WTC11 (cell line): Measurements from ENCODE around the gene RAB26. TPM values are rescaled to one million over a fixed set of nuclear protein-coding genes. Genes with fewer than 3 reads are reported as not detected.

Experiments used
- AR ChIP-seq: fragments of 250-450 bp; sonication (Bioruptor Pico); IDR thresholded peaks from 2 replicates; pipeline ENCODE4 v1.9.0; 2021; ENCODE audit warnings: mild to moderate bottlenecking
- ATF1 ChIP-seq: sonication (generic); formaldehyde crosslinking; IDR thresholded peaks from 2 replicates; pipeline ENCODE4 v1.8.1; 2023; ENCODE audit warnings: mild to moderate bottlenecking, moderate library complexity, missing genetic modification reagents
- CREM ChIP-seq: sonication (generic); formaldehyde crosslinking; IDR thresholded peaks from 2 replicates; pipeline ENCODE4 v1.8.1; 2022; ENCODE audit warnings: mild to moderate bottlenecking, missing genetic modification reagents, moderate library complexity
- CTCF ChIP-seq: fragments of 200-600 bp; IDR thresholded peaks from 2 replicates; pipeline ENCODE4 v1.8.0; 2022; ENCODE audit warnings: antibody characterized with exemption
- ELF4 ChIP-seq: sonication (generic); formaldehyde crosslinking; IDR thresholded peaks from 2 replicates; pipeline ENCODE4 v1.8.1; 2022; ENCODE audit warnings: low read depth, mild to moderate bottlenecking, moderate library complexity, missing genetic modification reagents
- EMX1 ChIP-seq: fragments of 250-450 bp; sonication (Bioruptor Pico); IDR thresholded peaks from 2 replicates; pipeline ENCODE4 v1.8.0; 2021; ENCODE audit warnings: mild to moderate bottlenecking
- ERG ChIP-seq: fragments of 250-450 bp; sonication (Bioruptor Pico); IDR thresholded peaks from 2 replicates; pipeline ENCODE4 v1.8.0; 2021; ENCODE audit warnings: mild to moderate bottlenecking
- GABPB1 ChIP-seq: sonication (generic); formaldehyde crosslinking; IDR thresholded peaks from 2 replicates; pipeline ENCODE4 v1.8.1; 2023; ENCODE audit warnings: mild to moderate bottlenecking, missing genetic modification reagents
- GRHL2 ChIP-seq: fragments of 250-450 bp; sonication (Bioruptor Pico); IDR thresholded peaks from 2 replicates; pipeline ENCODE4 v1.8.0; 2022; ENCODE audit warnings: mild to moderate bottlenecking, moderate library complexity; ENCODE audit not compliant: insufficient replicate concordance, severe bottlenecking
- JAZF1 ChIP-seq: fragments of 250-450 bp; sonication (Bioruptor Pico); IDR thresholded peaks from 2 replicates; pipeline ENCODE4 v1.9.0; 2021; ENCODE audit warnings: moderate library complexity, mild to moderate bottlenecking, inconsistent platforms
- KAT7 ChIP-seq: sonication (generic); formaldehyde crosslinking; IDR thresholded peaks from 2 replicates; pipeline ENCODE4 v1.8.1; 2023; ENCODE audit warnings: missing genetic modification reagents, mild to moderate bottlenecking, borderline replicate concordance
- MAX ChIP-seq: sonication (generic); formaldehyde crosslinking; IDR thresholded peaks from 2 replicates; pipeline ENCODE4 v1.8.0; 2022; ENCODE audit warnings: mild to moderate bottlenecking, missing genetic modification reagents
- MXD4 ChIP-seq: fragments of 250-450 bp; sonication (Bioruptor Pico); IDR thresholded peaks from 2 replicates; pipeline ENCODE4 v1.8.0; 2021; ENCODE audit warnings: mild to moderate bottlenecking, moderate library complexity, borderline replicate concordance
- NFE2L1 ChIP-seq: sonication (generic); formaldehyde crosslinking; IDR thresholded peaks from 2 replicates; pipeline ENCODE4 v1.8.1; 2023; ENCODE audit warnings: missing genetic modification reagents
- NFYB ChIP-seq: sonication (generic); formaldehyde crosslinking; conservative IDR thresholded peaks from 2 replicates; pipeline ENCODE4 v1.8.0; 2022; ENCODE audit warnings: low read depth, missing genetic modification reagents
- PREB ChIP-seq: sonication (generic); formaldehyde crosslinking; IDR thresholded peaks from 2 replicates; pipeline ENCODE4 v1.8.1; 2022; ENCODE audit warnings: mild to moderate bottlenecking, missing genetic modification reagents, moderate library complexity, borderline replicate concordance
- RORB ChIP-seq: fragments of 250-450 bp; sonication (Bioruptor Pico); IDR thresholded peaks from 2 replicates; pipeline ENCODE4 v1.9.0; 2021; ENCODE audit warnings: mild to moderate bottlenecking
- SMAD4 ChIP-seq: sonication (generic); formaldehyde crosslinking; IDR thresholded peaks from 2 replicates; pipeline ENCODE4 v1.8.0; 2022; ENCODE audit warnings: mild to moderate bottlenecking, missing genetic modification reagents
- SOX15 ChIP-seq: fragments of 250-450 bp; sonication (Bioruptor Pico); IDR thresholded peaks from 2 replicates; pipeline ENCODE4 v1.9.0; 2021; ENCODE audit warnings: mild to moderate bottlenecking
- TEAD1 ChIP-seq: sonication (generic); formaldehyde crosslinking; IDR thresholded peaks from 2 replicates; pipeline ENCODE4 v1.8.0; 2022; ENCODE audit warnings: mild to moderate bottlenecking, missing genetic modification reagents
- TP53 ChIP-seq: sonication (generic); formaldehyde crosslinking; IDR thresholded peaks from 2 replicates; pipeline ENCODE4 v1.8.1; 2023; ENCODE audit warnings: mild to moderate bottlenecking, missing genetic modification reagents
- ZMAT4 ChIP-seq: fragments of 250-450 bp; sonication (Bioruptor Pico); IDR thresholded peaks from 2 replicates; pipeline ENCODE4 v1.9.0; 2021; ENCODE audit warnings: mild to moderate bottlenecking
- ZNF219 ChIP-seq: sonication (generic); formaldehyde crosslinking; IDR thresholded peaks from 2 replicates; pipeline ENCODE4 v1.8.0; 2023; ENCODE audit warnings: missing genetic modification reagents, mild to moderate bottlenecking, borderline replicate concordance
- ZNF281 ChIP-seq: sonication (generic); formaldehyde crosslinking; IDR thresholded peaks from 2 replicates; pipeline ENCODE4 v1.8.0; 2023; ENCODE audit warnings: mild to moderate bottlenecking, missing genetic modification reagents
- ZNF425 ChIP-seq: fragments of 250-450 bp; sonication (Bioruptor Pico); conservative IDR thresholded peaks from 2 replicates; pipeline ENCODE4 v1.9.0; 2021; ENCODE audit warnings: mild to moderate bottlenecking
- ZNF671 ChIP-seq: fragments of 250-450 bp; sonication (Bioruptor Pico); IDR thresholded peaks from 2 replicates; pipeline ENCODE4 v1.8.0; 2021; ENCODE audit warnings: mild to moderate bottlenecking
- total RNA-seq: library from RNA; stranded (reverse); gene quantifications from 3 replicates; pipeline ENCODE4 v1.2.3, GENCODE V29; 2021

Gene RAB26
- total RNA-seq, 1 experiment from 2014 or later, result 7.3 TPM

GRCh38 chr16:2149630-2150417, 1.4 kb downstream of the RAB26 start (continued):
- TF ChIP-seq KAT7 (CRISPR knock-in tag) (no peak), TP53 (no peak), SOX15 (CRISPR knock-in tag) (no peak), SMAD4 (CRISPR knock-in tag) (no peak), GRHL2 (CRISPR knock-in tag) (no peak), CREM (CRISPR knock-in tag) (0 out of 2 replicates have a peak, but pooled peaks have one; percentile 30), ELF4 (CRISPR knock-in tag) (no peak), NFYB (CRISPR knock-in tag) (no peak), ERG (CRISPR knock-in tag) (no peak; the same call in none of the 2 replicates), ZNF671 (peak; percentile 81), CTCF (no peak), PREB (CRISPR knock-in tag) (no peak), ZNF281 (CRISPR knock-in tag) (no peak), ATF1 (CRISPR knock-in tag) (no peak; the same call in 1 of the 2 replicates), MXD4 (CRISPR knock-in tag) (no peak), ZMAT4 (CRISPR knock-in tag) (no peak), EMX1 (CRISPR knock-in tag) (peak; percentile 86; the same call in 1 of the 2 replicates), ZNF219 (CRISPR knock-in tag) (no peak), GABPB1 (no peak), ZNF425 (CRISPR knock-in tag) (peak; percentile 72; the same call in 1 of the 2 replicates), AR (CRISPR knock-in tag) (peak; percentile 87), NFE2L1 (CRISPR knock-in tag) (no peak), MAX (CRISPR knock-in tag) (0 out of 2 replicates have a peak, but pooled peaks have one; percentile 4), TEAD1 (peak; percentile 51; the same call in 1 of the 2 replicates), RORB (CRISPR knock-in tag) (no peak), JAZF1 (no peak)
